Peyer's patch (tissue), 4 donors: ENCODE data around the gene ARHGAP18. TPM values are rescaled to one million over a fixed set of nuclear protein-coding genes. Genes with fewer than 3 reads are reported as not detected.

Experiments used
- DNase-seq, 3 donors: peaks; one replicate each; pipeline ENCODE4 v3.0.0-alpha.2; 2017 to 2019
- H3K27ac ChIP-seq, 4 donors: fragments of 200-600 bp; sonication (generic); one replicate each; pipeline ENCODE4 v1.5.1; 2016 to 2019
- H3K27me3 ChIP-seq, 2 donors: fragments of 200-600 bp; sonication (generic); one replicate each; pipeline ENCODE4 v1.5.1; 2019
- H3K36me3 ChIP-seq, 3 donors: fragments of 200-600 bp; sonication (generic); one replicate each; pipeline ENCODE4 v1.5.1; 2016 to 2019
- H3K4me1 ChIP-seq, 4 donors: fragments of 200-600 bp; sonication (generic); one replicate each; pipeline ENCODE4 v1.5.1; 2016 to 2019
- H3K4me3 ChIP-seq, 4 donors: fragments of 200-600 bp; sonication (generic); 1 replicate in 3 of 4; 2 replicates in 1 of 4; pipeline ENCODE4 v1.5.1; 2016 to 2019; ENCODE audit warnings: mild to moderate bottlenecking in 1 of 4
- H3K9me3 ChIP-seq, 4 donors: fragments of 200-600 bp; sonication (generic); one replicate each; pipeline ENCODE4 v1.5.1; 2016 to 2019; ENCODE audit warnings: mild to moderate bottlenecking in 1 of 4
- POLR2A ChIP-seq, 2 donors: fragments of 450-650 bp; IDR thresholded peaks; one replicate each; pipeline ENCODE4 v1.5.1; 2017; ENCODE audit warnings: antibody characterized with exemption in 2 of 2, mild to moderate bottlenecking in 2 of 2, moderate library complexity in 2 of 2
- total RNA-seq, 4 donors: library from RNA; depleted of rRNA; stranded (reverse); fragments of >200 nt; gene quantifications; one replicate each; pipeline ENCODE4 v1.1.0, GENCODE V29; 2016
- TF ChIP-seq, protein P1 (sequence below), 6 experiments: fragments of 450-650 bp in 4 of 6; fragments of 200-600 bp in 2 of 6; sonication (generic) in 1 of 6; IDR thresholded peaks; one replicate each; pipeline ENCODE4 v1.5.1; 2017 to 2019; ENCODE audit warnings: antibody characterized with exemption in 6 of 6, mild to moderate bottlenecking in 3 of 6, moderate library complexity in 1 of 6

ARHGAP18 gene
- total RNA-seq, 4 donors from 2014 or later: 26.1 to 45.4 (median 33.5) TPM

GRCh38 chr6:129750360-129750759 lies 40.4 kb upstream of the ARHGAP18 start:
- Histone ChIP-seq H3K27ac (peak overlapping the region; percentile 48 to 74 (median 62)), H3K4me1 (peaks cover 0 to 11% (median 5%) of the 10 kb centered on the region in 4 donors), H3K27me3 (no peaks in the 10 kb centered on the region), H3K4me3 (no peak overlapping the region), H3K36me3 (no peaks in the 10 kb centered on the region), H3K9me3 (no peaks in the 10 kb centered on the region)
- DNase-seq: no peak
- TF ChIP-seq, protein P1, sequence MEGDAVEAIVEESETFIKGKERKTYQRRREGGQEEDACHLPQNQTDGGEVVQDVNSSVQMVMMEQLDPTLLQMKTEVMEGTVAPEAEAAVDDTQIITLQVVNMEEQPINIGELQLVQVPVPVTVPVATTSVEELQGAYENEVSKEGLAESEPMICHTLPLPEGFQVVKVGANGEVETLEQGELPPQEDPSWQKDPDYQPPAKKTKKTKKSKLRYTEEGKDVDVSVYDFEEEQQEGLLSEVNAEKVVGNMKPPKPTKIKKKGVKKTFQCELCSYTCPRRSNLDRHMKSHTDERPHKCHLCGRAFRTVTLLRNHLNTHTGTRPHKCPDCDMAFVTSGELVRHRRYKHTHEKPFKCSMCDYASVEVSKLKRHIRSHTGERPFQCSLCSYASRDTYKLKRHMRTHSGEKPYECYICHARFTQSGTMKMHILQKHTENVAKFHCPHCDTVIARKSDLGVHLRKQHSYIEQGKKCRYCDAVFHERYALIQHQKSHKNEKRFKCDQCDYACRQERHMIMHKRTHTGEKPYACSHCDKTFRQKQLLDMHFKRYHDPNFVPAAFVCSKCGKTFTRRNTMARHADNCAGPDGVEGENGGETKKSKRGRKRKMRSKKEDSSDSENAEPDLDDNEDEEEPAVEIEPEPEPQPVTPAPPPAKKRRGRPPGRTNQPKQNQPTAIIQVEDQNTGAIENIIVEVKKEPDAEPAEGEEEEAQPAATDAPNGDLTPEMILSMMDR (IDR thresholded peaks at IDR 0.05): no peak
- no peak for TF ChIP-seq POLR2A (IDR thresholded peaks at IDR 0.05)

DNA sequence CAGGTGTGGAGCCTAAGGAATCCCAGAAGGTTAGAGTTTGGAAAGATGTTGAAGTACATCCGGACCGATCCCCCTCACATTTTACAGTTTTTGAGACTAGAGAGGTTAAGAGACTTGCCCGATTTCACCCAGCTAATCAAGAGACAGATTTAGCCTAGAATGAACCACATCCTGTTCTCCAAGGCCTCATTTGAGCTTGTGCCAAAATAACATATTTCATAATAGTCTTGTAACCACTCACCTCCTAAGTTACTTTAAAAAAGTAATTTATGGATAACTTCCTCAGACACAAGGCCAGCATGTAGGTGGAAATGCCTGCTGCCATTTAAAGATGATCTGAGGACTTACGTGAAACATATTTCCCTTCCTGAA lies 39.8 kb upstream of the ARHGAP18 start:
- DNase-seq: no peak
- no peak for TF ChIP-seq POLR2A (IDR thresholded peaks at IDR 0.05)
- TF ChIP-seq, protein P1 (IDR thresholded peaks at IDR 0.05): no peak
- peak overlapping the region; percentile 48 to 74 (median 62) for H3K27ac ChIP-seq
- no peaks in the 10 kb centered on the region for H3K9me3 ChIP-seq
- H3K4me3 ChIP-seq: no peak overlapping the region
- H3K27me3 ChIP-seq: no peaks in the 10 kb centered on the region
- H3K4me1 ChIP-seq: peaks cover 0 to 11% (median 5%) of the 10 kb centered on the region in 4 donors
- H3K36me3 ChIP-seq: no peaks in the 10 kb centered on the region

- no peak for TF ChIP-seq POLR2A (IDR thresholded peaks at IDR 0.05)
- TF ChIP-seq, protein P1 (IDR thresholded peaks at IDR 0.05): no peak
- no peaks in the 10 kb centered on the region for H3K27me3 ChIP-seq
- peak overlapping the region; percentile 48 to 74 (median 62) for H3K27ac ChIP-seq
- H3K4me1 ChIP-seq: peaks cover 0 to 11% (median 5%) of the 10 kb centered on the region in 4 donors
- no peak overlapping the region for H3K4me3 ChIP-seq
- no peak for DNase-seq
- H3K9me3 ChIP-seq: no peaks in the 10 kb centered on the region
- no peaks in the 10 kb centered on the region for H3K36me3 ChIP-seq
These were observed 39.1 kb upstream of the ARHGAP18 start for GRCh38 chr6:129748901-129749748.

GRCh38 chr6:129748212-129748900 lies 38.4 kb upstream of the ARHGAP18 start:
- H3K27ac ChIP-seq: peak overlapping the region; percentile 48 to 74 (median 62)
- H3K27me3 ChIP-seq: no peaks in the 10 kb centered on the region
- peak in 2 of 3 donors; percentile 61 to 73 for DNase-seq
- H3K36me3 ChIP-seq: no peaks in the 10 kb centered on the region
- H3K4me1 ChIP-seq: peaks cover 0 to 11% (median 5%) of the 10 kb centered on the region in 4 donors
- no peaks in the 10 kb centered on the region for H3K9me3 ChIP-seq
- peak overlapping the region in 1 of 4 donors; percentile 1 for H3K4me3 ChIP-seq
- no peak for TF ChIP-seq POLR2A (IDR thresholded peaks at IDR 0.05)
- TF ChIP-seq, protein P1 (IDR thresholded peaks at IDR 0.05): no peak

GRCh38 chr6:129747588-129748112 lies 37.7 kb upstream of the ARHGAP18 start:
- Histone ChIP-seq H3K4me1 (peaks cover 0 to 11% (median 5%) of the 10 kb centered on the region in 4 donors), H3K36me3 (no peaks in the 10 kb centered on the region), H3K27ac (peak overlapping the region in 2 of 4 donors; percentile 25 to 74), H3K9me3 (no peaks in the 10 kb centered on the region), H3K4me3 (no peak overlapping the region), H3K27me3 (no peaks in the 10 kb centered on the region)
- no peak for DNase-seq
- TF ChIP-seq, protein P1 (IDR thresholded peaks at IDR 0.05): no peak
- TF ChIP-seq POLR2A (IDR thresholded peaks at IDR 0.05): no peak
